Keratinocyte (primary cell): ENCODE measurements around the gene LILRB4.

Experiments used
- EZH2 ChIP-seq: IDR thresholded peaks from one replicate; pipeline ENCODE4 v1.6.1; 2012; ENCODE audit warnings: inconsistent platforms, mild to moderate bottlenecking, low read length, moderate library complexity
- TF ChIP-seq, protein P1 (sequence below), 3 experiments: IDR thresholded peaks in 1 of 3; conservative IDR thresholded peaks in 1 of 3; optimal IDR thresholded peaks in 1 of 3; 2 replicates in 2 of 3; 3 replicates in 1 of 3; pipeline versions ENCODE3 to v1.5.1; 2011; ENCODE audit warnings: low read length in 3 of 3, mild to moderate bottlenecking in 3 of 3, moderate library complexity in 2 of 3, control low read depth in 1 of 3, inconsistent platforms in 1 of 3; ENCODE audit not compliant: insufficient read depth in 2 of 3; ENCODE audit errors: extremely low read depth in 1 of 3

DNA sequence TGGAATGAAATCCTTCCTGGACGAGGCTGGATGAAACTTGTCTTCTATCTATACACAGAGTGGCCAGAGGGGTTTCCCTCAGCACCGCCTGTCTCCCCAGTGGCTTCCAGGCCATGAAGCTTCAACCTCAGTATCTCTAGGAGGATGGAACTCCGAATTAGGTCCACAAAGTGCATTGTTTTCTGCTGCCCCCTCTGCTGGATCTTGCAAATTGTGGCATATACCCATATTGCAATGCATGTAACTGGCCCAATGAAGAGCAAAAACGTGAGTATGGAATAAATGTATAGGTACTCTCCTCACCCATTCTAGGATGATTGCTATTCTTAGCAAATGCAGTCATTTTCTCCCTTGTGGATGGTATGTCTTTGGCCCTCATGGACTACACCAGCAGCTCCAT, 14.7 kb upstream of the LILRB4 start:
- TF ChIP-seq EZH2 = no peak
- TF ChIP-seq, protein P1, sequence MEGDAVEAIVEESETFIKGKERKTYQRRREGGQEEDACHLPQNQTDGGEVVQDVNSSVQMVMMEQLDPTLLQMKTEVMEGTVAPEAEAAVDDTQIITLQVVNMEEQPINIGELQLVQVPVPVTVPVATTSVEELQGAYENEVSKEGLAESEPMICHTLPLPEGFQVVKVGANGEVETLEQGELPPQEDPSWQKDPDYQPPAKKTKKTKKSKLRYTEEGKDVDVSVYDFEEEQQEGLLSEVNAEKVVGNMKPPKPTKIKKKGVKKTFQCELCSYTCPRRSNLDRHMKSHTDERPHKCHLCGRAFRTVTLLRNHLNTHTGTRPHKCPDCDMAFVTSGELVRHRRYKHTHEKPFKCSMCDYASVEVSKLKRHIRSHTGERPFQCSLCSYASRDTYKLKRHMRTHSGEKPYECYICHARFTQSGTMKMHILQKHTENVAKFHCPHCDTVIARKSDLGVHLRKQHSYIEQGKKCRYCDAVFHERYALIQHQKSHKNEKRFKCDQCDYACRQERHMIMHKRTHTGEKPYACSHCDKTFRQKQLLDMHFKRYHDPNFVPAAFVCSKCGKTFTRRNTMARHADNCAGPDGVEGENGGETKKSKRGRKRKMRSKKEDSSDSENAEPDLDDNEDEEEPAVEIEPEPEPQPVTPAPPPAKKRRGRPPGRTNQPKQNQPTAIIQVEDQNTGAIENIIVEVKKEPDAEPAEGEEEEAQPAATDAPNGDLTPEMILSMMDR (optimal IDR thresholded peaks at IDR 0.05 in 1 of 3, IDR thresholded peaks at IDR 0.05 in 1 of 3, conservative IDR thresholded peaks at IDR 0.05 in 1 of 3; ENCODE audit: extremely low read depth in 1 of 3, insufficient read depth in 2 of 3, low read length in 3 of 3) = no peak
